Measurements from ENCODE around the gene RPL19.
A peak's percentile ranks its signal among the peaks of the same experiment; 100 is the strongest.
"Not testable (repeated sequence)": the region's sequence is repeated elsewhere in the genome, so short reads cannot be mapped to it uniquely, and the experiment has no call there.

The RPL19 gene

DNA sequence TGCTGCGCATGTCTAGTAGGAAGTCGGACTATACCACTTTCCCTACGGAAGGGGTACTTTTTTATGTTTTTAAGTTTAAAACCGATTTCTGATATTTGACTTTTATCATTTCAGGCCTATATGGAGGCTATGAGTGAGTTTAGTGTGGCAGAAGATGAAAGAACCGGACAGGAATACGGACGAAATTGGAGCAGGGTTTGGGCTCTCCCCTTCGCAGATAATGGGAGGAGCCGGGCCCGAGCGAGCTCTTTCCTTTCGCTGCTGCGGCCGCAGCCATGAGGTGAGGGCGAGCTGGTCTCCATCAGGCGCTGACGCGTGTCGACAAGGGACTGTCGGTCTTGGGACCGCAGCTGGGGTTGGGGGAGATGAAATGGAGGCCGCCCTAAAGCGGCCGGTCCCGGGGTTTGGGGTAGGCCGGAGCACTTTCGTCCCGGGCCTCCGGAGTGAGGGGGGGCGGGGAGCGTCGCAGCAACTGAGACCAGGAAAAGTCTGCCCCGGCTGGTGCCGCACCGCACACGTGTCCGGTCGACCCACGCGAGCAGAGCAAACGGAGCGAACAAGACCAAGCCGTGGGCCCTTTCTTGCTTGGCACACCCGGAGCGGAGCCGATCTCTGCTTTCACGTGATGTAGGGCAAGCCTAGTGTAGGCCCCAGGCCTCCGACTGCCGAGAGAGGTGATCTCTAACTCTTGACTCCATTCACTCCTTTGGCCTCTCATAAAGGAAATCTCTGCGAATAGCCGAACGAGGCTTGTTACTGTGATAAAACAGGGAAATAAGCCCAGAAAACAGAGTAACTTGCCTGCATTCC, at the start of gene RPL19:
TSS of gene RPL19 (plus strand) at position 214 of the 810 bp plus-strand sequence. CDS start at position 276, 62 bp downstream.
- peak; percentile 94 for DNase-seq

DNA sequence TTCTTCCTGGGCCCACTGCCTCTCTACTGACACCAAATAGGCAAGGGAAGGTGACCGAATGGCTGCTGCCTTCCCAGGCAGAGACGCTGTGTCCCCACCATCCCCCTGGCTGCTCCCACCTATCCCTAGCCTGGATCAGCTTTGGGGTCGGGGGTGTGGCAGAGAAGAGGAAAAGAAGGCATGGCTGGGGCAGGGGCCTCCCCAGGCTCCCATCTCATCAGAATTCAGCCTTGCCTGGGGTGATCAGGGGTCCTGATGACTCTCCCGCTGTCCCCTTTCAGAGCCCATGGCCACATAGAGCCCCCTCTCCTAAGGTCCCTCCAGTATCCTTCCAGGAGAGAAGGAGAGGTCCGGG, 49.3 kb upstream of the RPL19 start:
- no peak for DNase-seq

GRCh38 chr17:39151150-39151942, 48.7 kb upstream of the RPL19 start, which contains the start of gene PLXDC1:
Gene PLXDC1, minus strand, starts transcription at chr17:39151637. Its CDS starts 200 bp downstream, at chr17:39151437.
- DNase-seq, result no peak

GRCh38 chr17:39151943-39152818, 47.9 kb upstream of the RPL19 start:
- DNase-seq, result no peak

DNA sequence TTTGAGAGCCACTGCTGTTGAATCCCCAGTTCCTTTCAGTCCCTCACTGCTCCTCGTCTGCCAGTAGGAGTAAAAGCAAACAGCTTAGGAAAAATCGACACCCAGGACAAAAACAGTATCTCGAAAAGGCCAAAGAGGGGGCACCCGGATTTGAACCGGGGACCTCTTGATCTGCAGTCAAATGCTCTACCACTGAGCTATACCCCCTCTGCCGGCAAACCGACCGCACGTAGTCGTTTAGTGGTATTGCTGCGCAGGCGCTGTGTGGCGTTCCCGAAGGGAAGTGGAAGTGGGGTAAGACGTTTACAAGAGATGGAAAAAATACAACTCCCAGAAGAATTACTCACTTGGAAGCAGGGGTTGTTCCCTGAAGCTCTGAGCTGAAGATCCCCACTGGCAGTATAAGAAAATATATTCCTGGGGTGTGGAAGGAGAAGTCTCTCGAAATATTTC, 46.5 kb upstream of the RPL19 start:
- peak; percentile 100 for DNase-seq

DNA sequence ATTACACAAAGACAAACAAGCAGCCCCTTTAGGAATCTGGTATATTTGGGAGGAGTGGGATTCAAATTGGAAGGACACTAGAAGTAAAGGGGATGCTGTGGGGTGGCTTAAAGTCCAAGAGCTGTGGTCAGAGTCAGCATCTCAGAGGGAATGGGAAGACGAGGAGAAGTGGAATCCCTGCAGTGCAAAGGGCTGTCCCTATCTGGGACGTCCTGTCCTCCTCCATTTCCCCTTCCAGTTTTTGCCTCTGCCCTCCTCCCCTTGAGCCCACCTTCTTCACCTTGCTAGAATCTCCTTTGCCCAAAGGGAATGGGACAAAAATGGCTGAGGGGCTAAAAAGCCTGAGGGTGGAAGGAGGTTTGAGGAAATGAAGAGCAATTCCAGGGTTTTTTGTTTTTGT, 44.4 kb upstream of the RPL19 start:
- DNase-seq, result no peak

DNA sequence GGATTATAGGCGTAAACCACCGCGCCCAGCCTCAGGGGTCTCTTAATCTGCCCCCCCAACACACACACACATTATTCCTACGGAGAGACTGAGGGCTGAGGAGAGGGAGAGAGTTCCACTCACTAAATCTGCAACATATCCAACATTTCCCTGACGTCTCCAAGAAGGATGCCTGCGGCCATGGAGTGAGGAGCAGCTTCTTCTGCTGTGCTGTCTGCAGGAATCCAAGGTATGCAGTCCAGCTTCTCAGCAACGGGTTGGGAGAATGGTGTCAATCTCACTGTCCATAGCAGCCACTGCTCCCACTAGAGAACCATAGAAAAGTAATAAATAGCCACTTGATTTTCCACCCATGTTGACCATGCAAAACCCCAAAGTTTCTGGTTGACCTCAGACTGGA, 43.6 kb upstream of the RPL19 start:
- no peak for DNase-seq

DNA sequence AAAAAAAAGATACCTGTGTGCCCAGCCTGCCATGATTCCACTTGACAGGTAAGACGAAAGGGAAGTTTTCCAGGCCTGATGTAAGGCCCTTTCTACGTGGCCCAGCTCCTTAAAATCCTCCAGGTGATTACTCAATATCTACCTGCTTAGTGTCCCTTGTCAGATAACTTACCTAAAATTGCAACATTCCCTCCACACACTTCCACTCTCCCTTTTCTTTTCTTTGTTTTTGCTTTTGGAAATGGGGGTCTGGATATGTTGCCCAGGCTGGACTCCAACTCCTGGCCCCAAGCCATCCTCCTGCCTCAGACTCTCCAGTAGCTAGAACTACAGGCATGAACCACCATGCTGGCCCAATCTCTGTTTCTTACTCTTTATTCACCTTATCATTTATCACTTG, 41.5 kb upstream of the RPL19 start:
- no peak for DNase-seq

- DNase-seq, result no peak
These were observed 38.1 kb upstream of the RPL19 start for GRCh38 chr17:39161962-39162361.

DNA sequence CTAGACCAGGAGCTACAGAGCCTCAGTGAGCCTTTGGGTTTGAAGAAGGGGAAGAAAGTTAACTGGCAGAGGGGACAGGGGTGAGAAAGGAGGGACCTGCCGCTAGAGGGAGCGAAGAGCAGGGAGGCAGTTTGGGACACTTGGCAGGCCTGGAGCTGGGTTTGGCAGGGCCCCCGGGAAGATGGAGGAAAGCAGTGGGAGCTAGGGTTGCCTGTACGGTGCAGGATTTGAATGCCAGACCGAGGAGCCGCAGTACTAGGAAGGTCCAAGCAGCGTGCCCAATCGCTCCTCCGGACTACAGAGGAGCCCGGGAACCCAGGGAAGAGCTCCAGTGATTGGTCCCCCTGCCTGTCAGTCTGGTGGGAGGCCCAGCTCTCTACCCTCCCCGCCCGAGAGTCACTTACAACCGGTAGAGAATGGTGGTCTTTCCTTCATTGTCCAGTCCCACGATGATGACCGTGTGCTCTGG, 35.4 kb upstream of the RPL19 start:
- DNase-seq, result peak; percentile 92

DNA sequence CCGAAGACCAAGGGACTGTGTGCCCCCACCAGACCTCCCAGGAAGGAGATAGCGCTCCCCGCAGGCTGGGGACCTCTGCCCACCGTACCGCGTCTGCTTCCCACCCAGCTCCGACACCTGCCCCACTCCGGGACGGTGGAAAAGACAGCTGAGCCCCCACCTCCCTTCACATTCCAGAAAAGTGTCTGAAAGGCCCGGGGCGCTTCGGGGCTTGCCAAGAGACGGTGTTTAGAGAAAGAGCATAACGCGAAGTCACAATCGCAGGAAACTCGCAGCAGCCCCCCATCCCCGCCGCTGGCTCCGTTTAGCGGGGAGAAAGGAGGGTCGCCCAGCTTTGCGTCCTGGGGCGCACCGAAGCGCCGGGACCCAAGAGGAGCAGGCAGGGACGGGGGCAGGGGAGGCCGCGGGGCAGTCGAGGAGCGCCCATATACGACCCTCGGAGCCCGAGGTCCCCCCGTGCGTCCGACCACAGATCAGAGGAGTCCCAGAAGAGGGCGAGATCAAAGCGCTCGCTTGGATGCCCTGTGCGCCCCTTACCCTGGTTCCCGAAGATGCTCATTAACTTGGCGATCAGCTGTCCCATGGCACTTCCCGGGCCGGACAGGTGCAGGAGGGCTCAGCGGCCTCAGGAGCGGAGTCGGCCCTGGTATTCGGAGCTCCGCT, 34.8 kb upstream of the RPL19 start:
- peak; percentile 73 for DNase-seq

DNA sequence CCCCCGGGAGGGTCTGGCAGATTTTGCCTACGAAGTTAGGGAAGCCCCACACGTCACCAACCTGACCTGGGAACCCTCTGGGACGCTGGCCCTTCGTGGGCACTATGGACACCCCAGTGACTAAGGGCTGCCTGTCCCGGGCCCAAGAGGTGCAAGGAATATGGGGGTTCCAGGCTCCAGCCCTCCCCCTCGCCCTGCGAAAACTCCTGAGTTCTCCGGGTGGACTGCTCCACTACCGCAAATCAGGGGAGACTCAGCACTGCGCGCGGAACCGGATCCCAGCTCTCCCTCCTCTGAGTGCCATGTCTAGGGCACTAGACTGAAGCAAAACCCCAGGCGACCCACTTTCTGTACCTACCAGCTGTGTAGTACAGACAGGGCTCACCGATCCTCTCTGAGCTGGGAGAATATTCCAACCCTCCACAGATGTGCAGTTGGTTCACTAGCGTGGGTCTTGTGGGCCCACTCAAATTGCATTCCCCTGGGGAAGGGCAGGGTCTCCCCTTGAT, 34.2 kb upstream of the RPL19 start, which contains the start of gene ARL5C:
TSS of gene ARL5C (minus strand) at position 321 of the 509 bp plus-strand sequence. CDS start 401 bp downstream, outside the sequence.
- no peak for DNase-seq

- no peak for DNase-seq
These were observed 33.4 kb upstream of the RPL19 start for GRCh38 chr17:39166437-39167335.

- DNase-seq, result no peak
These were observed 32.6 kb upstream of the RPL19 start for GRCh38 chr17:39167476-39167875.

DNA sequence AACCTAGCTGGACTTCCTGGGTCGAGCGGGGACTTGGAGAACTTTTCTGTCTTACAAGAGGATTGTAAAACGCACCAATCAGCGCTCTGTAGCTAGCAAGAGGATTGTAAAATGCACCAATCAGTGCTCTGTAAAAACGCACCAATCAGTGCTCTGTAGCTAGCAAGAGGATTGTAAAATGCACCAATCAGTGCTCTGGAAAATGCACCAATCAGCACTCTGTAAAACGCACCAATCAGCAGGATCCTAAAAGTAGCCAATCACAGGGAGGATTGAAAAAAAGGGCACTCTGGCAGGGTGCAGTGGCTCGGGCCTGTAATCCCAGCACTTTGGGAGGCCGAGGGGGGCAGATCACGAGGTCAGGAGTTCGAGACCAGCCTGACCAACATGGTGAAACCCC, 31.6 kb upstream of the RPL19 start:
- DNase-seq, result not testable (repeated sequence)

- DNase-seq, result no peak
These were observed 31.0 kb upstream of the RPL19 start for GRCh38 chr17:39169101-39169500.

GRCh38 chr17:39169518-39169917, 30.6 kb upstream of the RPL19 start:
- DNase-seq, result no peak

- DNase-seq, result no peak
These were observed 30.0 kb upstream of the RPL19 start for GRCh38 chr17:39170109-39170508.

GRCh38 chr17:39170558-39170957, 29.5 kb upstream of the RPL19 start:
- DNase-seq, result no peak

GRCh38 chr17:39171933-39172332, 28.1 kb upstream of the RPL19 start:
- DNase-seq, result no peak

DNA sequence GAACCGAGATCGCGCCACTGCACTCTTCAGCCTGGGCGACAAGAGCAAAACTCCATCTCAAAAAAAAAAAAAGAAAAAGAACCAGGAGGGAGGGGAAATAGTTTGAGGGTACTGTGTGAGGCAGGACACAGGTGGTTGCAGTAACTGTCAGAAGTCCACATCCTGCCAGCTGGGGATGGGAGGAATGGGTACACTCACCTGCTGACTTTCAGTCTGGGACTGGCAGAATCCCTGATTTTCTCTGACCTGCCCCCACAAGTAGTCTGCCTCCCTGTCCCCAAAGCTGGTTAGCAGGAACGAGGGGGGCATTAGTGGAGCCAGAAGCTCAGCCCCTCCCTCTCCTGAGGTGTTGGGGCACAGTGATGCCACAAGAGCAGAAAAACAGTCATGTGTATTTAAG, 27.0 kb upstream of the RPL19 start:
- no peak for DNase-seq
